GM18858 (cell line): ENCODE measurements around the gene ANKRD13A.
A peak's percentile ranks its signal among the peaks of the same experiment; 100 is the strongest.
"Not testable (repeated sequence)": the region's sequence is repeated elsewhere in the genome, so short reads cannot be mapped to it uniquely, and the experiment has no call there.

Source experiments
- ATAC-seq: cut with Tn5 transposase; IDR thresholded peaks from one replicate; pipeline ENCODE4 v1.9.1; 2021; ENCODE audit not compliant: unreplicated experiment

ANKRD13A gene

GRCh38 chr12:110047297-110047940, 48.2 kb downstream of the ANKRD13A start:
- ATAC-seq: no peak

GRCh38 chr12:110048242-110049027, 49.2 kb downstream of the ANKRD13A start, which contains the start of gene C12orf76:
Gene C12orf76 (minus strand): TSS chr12:110048522. CDS start chr12:110048495, 27 bp downstream.
- ATAC-seq: peak; percentile 98

DNA sequence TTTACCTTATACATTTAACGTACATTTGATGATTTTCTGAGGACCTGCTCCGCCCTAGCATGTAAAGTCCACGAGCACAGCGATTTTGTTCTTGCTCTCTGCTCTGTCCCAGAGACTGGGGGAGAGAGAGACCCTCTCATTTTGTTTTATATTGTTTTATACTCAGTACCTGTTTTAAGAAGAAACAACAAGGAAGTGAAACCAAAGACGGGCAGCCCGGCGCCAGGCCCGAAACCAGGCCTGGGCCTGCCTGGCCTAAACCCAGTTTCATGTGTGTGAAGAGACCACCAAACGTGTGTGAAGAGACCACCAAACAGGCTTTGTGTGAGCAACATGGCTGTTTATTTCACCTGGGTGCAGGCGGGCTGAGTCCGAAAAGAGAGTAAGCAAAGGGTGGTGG, 49.8 kb downstream of the ANKRD13A start:
- ATAC-seq: not testable (repeated sequence)

- ATAC-seq: not testable (repeated sequence)
Measured at GRCh38 chr12:110049666-110050065, 50.4 kb downstream of the ANKRD13A start.

DNA sequence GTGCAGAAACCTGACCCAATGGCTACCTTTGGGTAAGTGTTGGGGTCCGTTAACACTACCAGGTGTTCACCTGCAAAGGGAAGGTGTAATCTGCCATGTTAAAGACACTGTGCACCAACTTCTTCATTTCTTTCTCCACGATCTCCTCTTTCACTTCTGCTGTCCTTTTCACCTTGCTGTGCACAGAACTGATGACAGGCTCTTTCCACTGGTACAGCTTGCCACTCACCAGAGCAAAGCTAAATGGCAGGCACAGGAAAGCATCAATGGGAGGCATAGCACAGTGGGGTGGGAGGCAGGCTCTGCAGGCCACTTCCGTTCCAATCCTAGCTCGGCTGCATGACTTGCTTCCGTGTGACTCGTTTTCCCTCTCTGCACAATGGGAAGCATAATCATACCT, 51.7 kb downstream of the ANKRD13A start:
- no peak for ATAC-seq

DNA sequence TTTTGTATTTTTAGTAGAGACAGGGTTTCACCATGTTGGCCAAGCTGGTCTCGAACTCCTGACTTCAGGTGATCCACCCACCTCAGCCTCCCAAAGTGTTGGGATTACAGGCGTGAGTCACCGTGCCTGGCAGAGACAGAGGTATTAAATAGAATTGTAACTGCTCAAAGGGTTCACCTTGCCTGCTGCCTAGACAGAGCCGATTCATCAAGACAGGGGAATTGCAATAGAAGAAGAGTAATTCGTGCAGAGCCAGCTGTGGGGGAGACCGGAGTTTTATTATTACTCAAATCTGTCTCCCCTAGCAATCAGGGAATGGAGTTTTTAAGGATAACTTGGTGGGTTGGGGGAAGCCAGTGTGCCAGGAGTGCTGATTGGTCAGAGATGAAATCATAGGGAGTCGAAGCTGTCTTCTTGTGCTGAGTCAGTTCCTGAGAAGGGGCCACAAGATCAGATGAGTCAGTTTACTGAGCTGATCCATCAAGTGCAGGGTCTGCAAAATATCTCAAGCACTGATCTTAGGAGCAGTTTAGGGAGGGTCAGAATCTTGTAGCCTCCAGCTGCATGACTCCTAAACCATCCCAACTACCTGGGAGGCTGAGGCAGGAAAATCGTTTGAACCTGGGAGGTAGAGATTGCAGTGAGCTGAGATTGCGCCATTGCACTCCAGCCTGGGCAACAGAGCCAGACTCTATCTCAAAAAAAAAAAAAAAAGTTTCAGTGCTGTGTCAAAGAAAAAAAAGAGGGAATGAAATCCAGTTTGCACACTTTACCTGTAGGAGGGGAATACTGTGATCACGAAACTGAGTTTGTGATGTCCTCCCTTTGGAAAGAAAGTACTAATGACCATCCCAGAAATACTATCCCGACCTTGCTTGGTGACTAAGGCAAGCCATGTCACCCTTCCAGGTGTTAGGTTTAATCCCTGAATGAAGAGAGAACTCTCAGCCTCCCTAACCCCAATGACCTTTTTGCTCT, 56.4 kb downstream of the ANKRD13A start:
- ATAC-seq: not testable (repeated sequence)

DNA sequence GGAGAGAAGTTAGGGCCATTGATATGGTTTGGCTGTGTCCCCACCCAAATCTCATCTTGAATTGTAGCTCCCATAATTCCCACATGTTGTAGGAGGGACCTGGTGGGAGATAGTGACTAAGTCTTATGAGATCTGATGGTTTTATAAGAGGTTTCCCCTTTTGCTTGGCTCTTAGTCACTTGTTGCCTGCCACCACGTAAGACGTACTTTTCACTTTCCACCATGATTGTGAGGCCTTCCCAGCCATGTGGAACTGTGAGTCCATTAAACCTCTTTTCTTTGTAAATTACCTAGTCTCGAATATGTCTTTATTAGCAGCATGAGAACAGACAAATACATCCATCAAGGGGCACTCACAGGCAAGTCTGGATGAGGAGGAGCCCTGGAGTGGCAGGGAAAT, 57.4 kb downstream of the ANKRD13A start:
- ATAC-seq: not testable (repeated sequence)

GRCh38 chr12:110058875-110059615, 59.8 kb downstream of the ANKRD13A start:
- no peak for ATAC-seq

DNA sequence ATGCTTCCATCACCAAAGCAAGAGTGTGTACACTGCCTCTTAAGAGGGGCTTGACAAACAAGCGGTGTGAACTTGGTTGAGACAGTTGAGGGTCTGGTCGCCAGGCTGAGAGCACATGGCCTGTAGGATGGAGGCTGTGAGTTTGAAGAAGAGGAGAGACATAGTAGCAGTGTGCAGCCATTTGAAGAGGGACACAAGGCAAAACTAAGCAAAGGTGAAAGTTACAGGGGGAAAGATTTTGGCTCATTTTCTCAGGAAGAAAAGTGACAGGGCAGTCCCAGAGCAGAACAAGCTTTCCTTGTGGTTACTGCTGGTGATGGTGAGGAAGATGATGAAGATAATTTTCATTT, 60.4 kb downstream of the ANKRD13A start:
- no peak for ATAC-seq

GRCh38 chr12:110062241-110062640, 63.0 kb downstream of the ANKRD13A start:
- no peak for ATAC-seq

DNA sequence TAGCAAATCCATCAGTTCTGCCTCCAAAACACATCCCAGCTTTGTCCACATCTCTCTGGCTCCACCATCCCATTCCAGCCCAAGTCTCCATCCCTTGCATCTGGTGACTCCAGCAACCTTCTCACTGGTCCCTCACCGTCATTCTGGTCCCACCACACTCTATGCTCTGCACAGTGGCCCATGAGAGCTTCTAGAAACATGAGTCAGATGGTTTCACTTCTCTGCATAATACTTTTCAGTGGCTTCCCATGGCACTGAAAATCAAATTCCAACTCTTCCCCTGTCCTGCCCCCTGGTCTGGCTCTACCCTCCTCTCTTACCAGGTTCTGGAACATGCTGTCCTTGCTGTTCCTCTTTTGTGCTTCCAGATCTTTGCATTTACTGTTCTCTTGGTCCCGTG, 66.3 kb downstream of the ANKRD13A start:
- no peak for ATAC-seq

DNA sequence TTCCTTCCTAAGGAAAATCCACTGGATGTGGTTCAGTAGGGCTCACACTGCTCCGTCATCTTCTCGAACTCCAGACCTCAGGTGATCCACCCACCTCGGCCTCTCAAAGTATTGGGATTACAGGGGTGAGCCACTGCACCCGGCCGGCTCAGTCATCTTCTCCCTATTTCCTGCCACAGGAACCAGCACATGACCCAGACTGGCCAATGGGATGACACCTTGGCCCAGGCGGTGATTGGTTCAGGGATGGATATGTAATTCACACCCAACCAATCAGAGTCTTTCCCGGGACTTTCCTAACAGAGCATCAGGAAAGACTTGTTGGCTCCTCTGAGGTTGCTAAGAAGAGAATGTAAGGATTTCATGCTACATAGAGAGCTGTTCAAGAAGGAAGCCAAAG, 68.3 kb downstream of the ANKRD13A start:
- no peak for ATAC-seq

DNA sequence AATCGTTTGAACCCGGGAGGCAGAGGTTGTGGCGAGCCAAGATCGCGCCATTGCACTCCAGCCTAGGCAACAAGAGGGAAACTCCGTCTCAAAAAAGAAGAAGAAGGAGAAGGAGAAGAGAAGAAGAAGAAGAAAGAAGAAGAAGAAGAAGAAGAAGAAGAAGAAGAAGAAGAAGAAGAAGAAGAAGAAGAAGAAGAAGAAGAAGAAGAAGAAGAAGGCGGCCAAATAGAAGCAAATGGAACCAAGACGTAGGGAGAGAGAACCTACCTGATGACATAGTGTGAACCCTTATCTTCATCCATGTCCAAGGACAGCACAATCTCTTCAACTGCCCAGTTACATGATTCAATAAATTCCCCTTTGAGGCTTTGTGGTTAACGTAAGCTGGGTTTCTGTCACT, 68.9 kb downstream of the ANKRD13A start:
- not testable (repeated sequence) for ATAC-seq

DNA sequence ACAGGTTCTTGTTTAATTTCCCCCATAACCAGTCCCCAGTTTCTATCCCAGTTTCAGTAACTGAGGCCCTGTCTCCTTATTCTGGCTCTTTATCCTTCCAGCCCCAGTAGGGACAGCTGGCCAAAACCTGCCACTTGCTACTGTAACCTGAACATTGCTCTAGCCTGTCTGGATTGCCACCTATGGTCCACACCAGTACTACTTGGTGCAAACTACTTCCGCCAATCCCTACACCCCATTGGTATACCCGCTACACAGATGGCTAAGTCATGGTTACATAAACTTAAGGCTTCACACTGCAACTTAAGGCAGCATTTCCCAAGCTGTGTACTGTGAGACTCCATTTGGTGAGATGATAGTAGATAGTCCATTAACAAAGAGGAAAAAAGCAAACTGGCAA, 69.4 kb downstream of the ANKRD13A start:
- no peak for ATAC-seq

DNA sequence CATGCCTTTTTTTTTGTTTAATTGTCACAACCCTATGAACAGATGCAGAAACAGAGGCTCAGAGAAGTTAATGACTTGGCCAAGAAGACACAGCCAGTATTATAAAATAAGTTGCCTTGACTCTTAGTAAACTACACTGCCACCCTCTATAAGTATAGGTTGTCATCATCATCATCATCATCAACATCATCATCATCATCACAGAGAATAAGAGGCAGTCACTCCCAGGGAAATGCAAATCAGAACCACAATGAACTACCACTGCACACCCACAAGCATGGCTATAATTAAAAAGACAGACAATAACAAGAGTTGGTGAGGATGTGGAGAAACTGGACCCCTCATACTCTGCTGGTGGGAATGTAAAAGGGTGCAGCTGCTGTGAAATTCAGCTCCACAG, 72.3 kb downstream of the ANKRD13A start:
- ATAC-seq: no peak

DNA sequence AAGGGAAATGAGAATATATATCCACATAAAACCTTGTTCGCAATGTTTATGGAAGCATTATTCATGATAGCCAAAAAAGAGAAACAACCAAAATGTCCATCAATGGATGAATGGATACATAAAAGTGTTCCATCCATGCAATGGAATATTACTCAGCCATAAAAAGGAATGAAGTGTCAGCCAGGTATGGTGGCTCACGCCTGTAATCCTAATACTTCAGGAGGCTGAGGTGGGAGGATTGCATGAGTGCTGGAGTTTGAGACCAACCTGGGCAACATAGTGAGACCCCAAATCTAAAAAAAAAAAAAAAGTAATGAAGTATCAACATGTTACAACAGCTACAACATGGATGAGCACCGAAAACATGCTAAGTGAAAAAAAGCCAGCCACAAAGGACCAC, 72.7 kb downstream of the ANKRD13A start:
- ATAC-seq: no peak

- ATAC-seq: not testable (repeated sequence)
Measured at GRCh38 chr12:110072636-110073035, 73.4 kb downstream of the ANKRD13A start.

DNA sequence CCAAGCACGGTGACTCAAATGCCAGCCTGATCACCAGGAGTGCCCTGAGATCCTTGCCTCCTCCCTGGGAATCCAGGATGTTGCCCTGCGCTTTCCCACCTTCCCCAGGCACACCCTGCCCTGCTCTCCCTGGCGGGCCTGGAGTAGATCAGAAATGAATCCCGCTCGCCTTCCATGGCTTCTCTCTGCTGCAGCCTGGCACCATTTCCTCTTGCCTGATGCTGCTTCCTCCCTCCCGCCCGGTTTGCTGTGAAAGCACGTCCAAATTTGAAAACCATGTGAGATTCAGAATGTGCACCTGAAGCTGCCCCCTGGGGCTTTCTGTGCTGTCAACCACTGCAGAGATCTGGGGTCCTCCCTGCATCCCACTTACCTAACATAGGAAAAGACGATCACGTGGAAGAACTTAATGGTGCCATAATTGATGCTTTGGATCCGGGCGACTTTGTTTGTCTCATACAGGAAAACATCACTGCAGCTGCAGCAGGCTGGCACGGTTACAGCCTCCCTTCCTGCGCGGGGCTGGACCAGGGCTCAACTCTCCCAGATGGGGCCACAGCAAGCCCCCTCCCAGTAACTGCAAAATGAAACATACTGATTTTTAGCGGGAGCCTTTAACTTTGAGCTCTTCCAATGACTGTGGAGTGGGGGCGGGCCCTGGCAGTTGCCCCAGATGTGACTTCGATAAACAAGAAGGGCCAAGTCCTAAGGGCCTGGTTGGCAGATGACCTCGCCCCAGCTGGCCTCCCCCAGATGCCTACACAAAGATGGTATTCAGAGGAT, 74.0 kb downstream of the ANKRD13A start:
- ATAC-seq: no peak

- no peak for ATAC-seq
Measured at GRCh38 chr12:110074089-110074488, 74.9 kb downstream of the ANKRD13A start.

DNA sequence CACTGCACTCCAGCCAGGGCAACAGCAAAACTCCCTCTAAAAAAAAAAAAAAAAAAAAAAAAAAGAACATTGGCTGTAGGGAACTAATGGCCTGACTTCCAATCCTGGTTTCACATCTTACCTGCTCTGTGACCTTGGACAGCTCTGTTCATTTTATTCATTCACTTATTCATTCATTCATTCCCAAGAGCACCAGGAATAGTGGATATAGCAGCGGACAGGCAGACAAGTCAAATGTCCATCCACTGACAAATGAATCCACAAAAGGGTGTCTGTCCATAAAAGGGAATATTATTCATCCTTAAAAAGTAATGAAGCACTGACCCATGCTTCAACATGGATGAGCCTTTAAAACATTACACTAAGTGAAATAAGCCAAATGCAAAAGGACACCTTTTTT, 76.7 kb downstream of the ANKRD13A start:
- ATAC-seq: no peak
